ENCODE data around the gene SF3A1. TPM values are rescaled to one million over a fixed set of nuclear protein-coding genes. Genes with fewer than 3 reads are reported as not detected.

SF3A1 gene
- total RNA-seq, 1 experiment from 2014 or later: 167 TPM

DNA sequence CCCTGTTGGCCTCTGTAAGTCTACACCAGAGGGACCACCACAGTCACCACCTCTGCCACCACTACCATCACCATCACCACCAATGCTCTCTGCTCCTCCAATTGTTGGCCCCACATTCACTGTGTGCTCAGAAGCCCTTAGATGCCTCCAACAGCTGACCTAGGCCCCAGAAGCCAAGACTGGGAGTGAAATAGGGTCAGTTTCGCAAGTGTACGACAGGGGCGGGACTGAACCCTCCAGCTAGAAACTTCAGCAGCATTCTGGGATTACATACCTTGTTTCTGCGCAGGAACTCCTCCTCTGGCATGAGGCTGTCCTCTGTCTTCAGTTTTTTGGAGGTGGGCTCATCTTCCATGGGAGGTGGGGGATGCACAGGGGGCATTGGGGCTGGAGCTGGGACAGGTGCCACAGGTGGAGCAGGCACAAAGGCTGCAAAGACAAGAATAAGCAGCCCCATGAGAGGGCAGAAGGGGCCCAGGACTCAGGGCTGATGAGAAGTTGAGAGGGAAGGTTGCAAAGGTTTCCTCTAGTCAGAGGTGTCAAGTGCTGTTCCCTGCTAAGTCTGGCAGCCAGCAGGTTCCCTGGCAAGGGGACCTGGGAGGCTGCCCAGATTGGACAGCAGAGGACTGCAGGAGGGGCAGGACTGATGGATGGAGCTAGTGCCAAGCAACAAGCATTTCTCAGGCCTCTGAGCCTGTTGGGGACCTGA is 19.8 kb downstream of the SF3A1 start:
- Mint-ChIP-seq H3K27me3 (ENCODE audit: insufficient read depth, unreplicated experiment) (no peaks in the 10 kb centered on the region), H3K36me3 (ENCODE audit: insufficient read depth, unreplicated experiment) (peaks cover 69% of the 10 kb centered on the region), H3K4me1 (ENCODE audit: insufficient read depth, unreplicated experiment) (no peaks in the 10 kb centered on the region), H3K9me3 (ENCODE audit: unreplicated experiment) (no peaks in the 10 kb centered on the region), H3K4me3 (ENCODE audit: unreplicated experiment) (no peak overlapping the region), H3K27ac (ENCODE audit: low read depth, unreplicated experiment) (no peak overlapping the region)
- ChIA-PET CTCF (interaction anchor here (0.6 kb wide), 1 partner anchor 1003 kb away, joined by 3 read pairs; no protein-coding TSS in a partner anchor), POLR2A (interaction anchor here (1.2 to 3.0 kb wide), 3 partner anchors 9 to 48 kb away, joined by 4 to 11 read pairs (median 7); partner anchors contain the start of genes CASTOR1, CCDC157, SF3A1 and TBC1D10A)
- BruUV-seq (replicated peaks): no TSS peak
- no peak for DNase-seq (ENCODE audit: unreplicated experiment)
- intact Hi-C loops (cut with micrococcal nuclease): no loop called here
- TF ChIP-seq, protein P1, sequence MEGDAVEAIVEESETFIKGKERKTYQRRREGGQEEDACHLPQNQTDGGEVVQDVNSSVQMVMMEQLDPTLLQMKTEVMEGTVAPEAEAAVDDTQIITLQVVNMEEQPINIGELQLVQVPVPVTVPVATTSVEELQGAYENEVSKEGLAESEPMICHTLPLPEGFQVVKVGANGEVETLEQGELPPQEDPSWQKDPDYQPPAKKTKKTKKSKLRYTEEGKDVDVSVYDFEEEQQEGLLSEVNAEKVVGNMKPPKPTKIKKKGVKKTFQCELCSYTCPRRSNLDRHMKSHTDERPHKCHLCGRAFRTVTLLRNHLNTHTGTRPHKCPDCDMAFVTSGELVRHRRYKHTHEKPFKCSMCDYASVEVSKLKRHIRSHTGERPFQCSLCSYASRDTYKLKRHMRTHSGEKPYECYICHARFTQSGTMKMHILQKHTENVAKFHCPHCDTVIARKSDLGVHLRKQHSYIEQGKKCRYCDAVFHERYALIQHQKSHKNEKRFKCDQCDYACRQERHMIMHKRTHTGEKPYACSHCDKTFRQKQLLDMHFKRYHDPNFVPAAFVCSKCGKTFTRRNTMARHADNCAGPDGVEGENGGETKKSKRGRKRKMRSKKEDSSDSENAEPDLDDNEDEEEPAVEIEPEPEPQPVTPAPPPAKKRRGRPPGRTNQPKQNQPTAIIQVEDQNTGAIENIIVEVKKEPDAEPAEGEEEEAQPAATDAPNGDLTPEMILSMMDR (IDR thresholded peaks at IDR 0.05; ENCODE audit: unreplicated experiment): no peak

DNA sequence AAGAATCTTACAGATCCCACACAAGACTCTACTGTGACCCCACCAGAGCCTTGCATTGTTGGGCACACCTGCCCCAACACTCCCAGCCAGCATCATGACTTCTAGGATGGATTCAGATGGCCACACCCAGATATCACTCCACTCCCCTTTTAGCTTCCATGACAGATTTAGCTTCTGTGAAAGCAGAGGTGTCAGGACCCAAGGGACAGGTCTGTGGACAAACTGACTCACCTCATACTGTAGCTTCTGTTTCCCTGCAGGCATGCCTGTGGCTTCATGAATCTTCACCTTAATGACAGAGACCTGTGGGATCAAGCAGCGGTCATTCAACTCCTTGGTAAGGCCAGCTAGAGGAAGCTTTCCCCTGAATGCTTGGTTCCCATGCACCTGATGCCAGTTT is 21.5 kb downstream of the SF3A1 start:
- BruUV-seq (replicated peaks): no TSS peak
- H3K4me3 Mint-ChIP-seq (ENCODE audit: unreplicated experiment): no peak overlapping the region
- peaks cover 72% of the 10 kb centered on the region for H3K36me3 Mint-ChIP-seq (ENCODE audit: insufficient read depth, unreplicated experiment)
- H3K9me3 Mint-ChIP-seq (ENCODE audit: unreplicated experiment): no peaks in the 10 kb centered on the region
- H3K27me3 Mint-ChIP-seq (ENCODE audit: insufficient read depth, unreplicated experiment): no peaks in the 10 kb centered on the region
- H3K4me1 Mint-ChIP-seq (ENCODE audit: insufficient read depth, unreplicated experiment): no peaks in the 10 kb centered on the region
- ChIA-PET POLR2A (interaction anchor here (0.9 to 3.0 kb wide), 7 partner anchors 7 to 46 kb away, joined by 3 to 11 read pairs (median 4); partner anchors contain the start of genes CASTOR1, CCDC157, SF3A1 and TBC1D10A), CTCF (interaction anchor here (0.6 to 1.2 kb wide), 4 partner anchors 16 to 467 kb away, joined by 3 to 7 read pairs (median 4); no protein-coding TSS in a partner anchor)
- no peak overlapping the region for H3K27ac Mint-ChIP-seq (ENCODE audit: low read depth, unreplicated experiment)
- TF ChIP-seq, protein P1 (IDR thresholded peaks at IDR 0.05; ENCODE audit: unreplicated experiment): no peak
- intact Hi-C loops (cut with micrococcal nuclease): no loop called here
- DNase-seq (ENCODE audit: unreplicated experiment): no peak

DNA sequence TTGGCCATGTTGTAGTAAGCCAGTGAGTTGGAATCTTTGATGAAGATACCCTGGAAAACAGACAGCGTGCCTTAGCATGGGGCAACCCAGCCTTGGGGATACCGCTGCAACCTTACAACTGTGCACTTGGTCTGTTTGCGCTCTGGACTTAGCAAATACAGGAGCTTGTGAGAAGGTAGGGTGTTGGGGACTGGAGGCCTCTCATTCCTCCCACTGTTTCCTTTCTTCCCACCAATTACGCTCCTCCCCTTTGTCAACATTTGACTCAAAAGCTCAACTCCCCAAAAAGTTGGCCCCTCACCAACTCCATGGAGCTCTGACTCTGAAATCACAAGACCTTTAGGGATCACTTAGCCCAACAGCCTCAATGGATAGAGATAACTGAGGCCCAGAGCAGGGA is 22.0 kb downstream of the SF3A1 start:
- H3K27ac Mint-ChIP-seq (ENCODE audit: low read depth, unreplicated experiment): no peak overlapping the region
- no peaks in the 10 kb centered on the region for H3K4me1 Mint-ChIP-seq (ENCODE audit: insufficient read depth, unreplicated experiment)
- H3K9me3 Mint-ChIP-seq (ENCODE audit: unreplicated experiment): no peaks in the 10 kb centered on the region
- ChIA-PET POLR2A (interaction anchor here (0.5 to 1.8 kb wide), 4 partner anchors 10 to 1529 kb away, joined by 3 to 4 read pairs (median 3); no protein-coding TSS in a partner anchor), CTCF (interaction anchor here (0.6 to 1.1 kb wide), 2 partner anchors 17 to 47 kb away, joined by 3 read pairs; no protein-coding TSS in a partner anchor)
- no TSS peak for BruUV-seq (replicated peaks)
- no peak for DNase-seq (ENCODE audit: unreplicated experiment)
- peaks cover 71% of the 10 kb centered on the region for H3K36me3 Mint-ChIP-seq (ENCODE audit: insufficient read depth, unreplicated experiment)
- TF ChIP-seq, protein P1 (IDR thresholded peaks at IDR 0.05; ENCODE audit: unreplicated experiment): no peak
- H3K4me3 Mint-ChIP-seq (ENCODE audit: unreplicated experiment): no peak overlapping the region
- no peaks in the 10 kb centered on the region for H3K27me3 Mint-ChIP-seq (ENCODE audit: insufficient read depth, unreplicated experiment)
- intact Hi-C loops (cut with micrococcal nuclease): no loop called here

- H3K4me3 Mint-ChIP-seq (ENCODE audit: unreplicated experiment): no peak overlapping the region
- no peaks in the 10 kb centered on the region for H3K27me3 Mint-ChIP-seq (ENCODE audit: insufficient read depth, unreplicated experiment)
- no TSS peak for BruUV-seq (replicated peaks)
- H3K27ac Mint-ChIP-seq (ENCODE audit: low read depth, unreplicated experiment): no peak overlapping the region
- DNase-seq (ENCODE audit: unreplicated experiment): no peak
- no peaks in the 10 kb centered on the region for H3K4me1 Mint-ChIP-seq (ENCODE audit: insufficient read depth, unreplicated experiment)
- TF ChIP-seq, protein P1 (IDR thresholded peaks at IDR 0.05; ENCODE audit: unreplicated experiment): no peak
- ChIA-PET CTCF (no interaction called here), POLR2A (interaction anchor here (1.6 kb wide), 1 partner anchor 90 kb away, joined by 4 read pairs; no protein-coding TSS in a partner anchor)
- intact Hi-C loops (cut with micrococcal nuclease): no loop called here
- peaks cover 62% of the 10 kb centered on the region for H3K36me3 Mint-ChIP-seq (ENCODE audit: insufficient read depth, unreplicated experiment)
- H3K9me3 Mint-ChIP-seq (ENCODE audit: unreplicated experiment): no peaks in the 10 kb centered on the region
These were observed 23.0 kb downstream of the SF3A1 start for GRCh38 chr22:30333707-30334087.

Measured in MCF 10A (cell line).